ENCODE results near the gene ANKRD2.

DNA sequence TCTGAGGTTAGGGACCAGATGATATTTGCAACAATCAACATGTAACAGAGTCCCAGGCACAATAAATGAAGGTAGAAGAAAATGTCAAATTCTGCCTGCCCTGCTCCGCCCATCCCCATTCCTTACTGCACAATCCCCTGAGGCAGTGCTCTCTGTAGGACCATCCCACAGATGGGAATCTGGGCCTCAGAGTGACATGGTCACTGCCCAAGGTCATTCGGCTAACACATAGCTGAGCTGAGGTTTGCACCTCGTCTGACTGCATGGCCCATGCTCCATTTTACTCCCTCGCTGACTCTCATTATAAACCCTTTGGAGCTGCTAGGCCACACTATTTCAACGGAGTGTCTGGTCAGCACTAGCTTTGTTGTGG lies 12.8 kb downstream of the ANKRD2 start:
- TF ChIP-seq EZH2phosphoT487 (IDR thresholded peaks at IDR 0.05; ENCODE audit: insufficient read depth, low read depth), result no peak
- TF ChIP-seq EZH2 (IDR thresholded peaks at IDR 0.05; ENCODE audit: insufficient read depth, poor library complexity, severe bottlenecking), result no peak

All from GM23248 (cell line).